Non-pigmented ciliary epithelial cell (primary cell): ENCODE results near the gene NHERF2.

Experiments used
- DNase-seq: peaks from one replicate; pipeline ENCODE4 v3.0.0-alpha.2; 2010; ENCODE audit warnings: low read depth

NHERF2 gene

GRCh38 chr16:2026461-2027023, at the start of gene NHERF2:
TSS of gene NHERF2 (plus strand) at chr16:2026902. CDS start at chr16:2027006, 104 bp downstream.
- DNase-seq = no peak

- no peak for DNase-seq
Measured at GRCh38 chr16:1976951-1977874, 49.5 kb upstream of the NHERF2 start.

- DNase-seq = no peak
Measured at GRCh38 chr16:1977875-1978268, 48.8 kb upstream of the NHERF2 start.

GRCh38 chr16:1978476-1979120, 48.1 kb upstream of the NHERF2 start:
- no peak for DNase-seq

DNA sequence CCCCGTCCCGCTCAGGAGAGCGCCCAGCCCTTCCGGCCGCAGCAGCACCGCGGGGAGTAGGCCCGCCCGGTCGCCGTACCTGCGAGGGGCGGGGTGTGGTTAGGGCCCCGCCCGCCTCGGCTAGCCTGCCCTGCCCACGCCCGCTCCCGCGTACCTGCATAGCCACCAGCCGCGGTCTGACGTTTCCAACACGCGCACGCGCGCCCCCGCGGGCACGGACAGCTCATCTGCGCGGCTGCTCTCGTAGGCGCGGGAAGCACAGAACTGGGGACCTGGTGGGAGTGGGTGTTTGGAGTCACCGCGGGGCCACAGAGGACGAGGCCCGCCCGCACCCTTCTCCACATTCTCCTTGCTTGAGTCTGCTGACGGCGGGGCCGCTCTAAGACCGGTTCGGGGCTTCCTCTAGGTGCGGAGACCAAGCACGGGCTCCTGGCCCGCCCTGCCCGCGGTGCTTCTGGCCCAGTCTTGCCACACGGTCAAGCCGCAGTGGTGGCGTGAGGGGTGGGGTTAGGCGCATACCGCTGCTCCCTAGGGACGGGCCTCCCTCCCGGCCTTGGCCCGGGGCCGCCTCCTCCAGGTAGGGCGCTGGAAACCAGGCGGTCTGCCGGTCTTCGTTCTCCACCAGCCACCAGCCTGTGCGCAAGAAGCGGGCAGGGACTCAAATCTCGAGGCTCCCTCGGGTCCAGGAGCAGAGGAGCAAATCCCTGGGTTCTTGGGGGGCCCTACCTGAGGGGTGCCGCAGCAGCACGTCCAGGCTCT, 47.3 kb upstream of the NHERF2 start:
- no peak for DNase-seq

- DNase-seq = no peak
Measured at GRCh38 chr16:1980030-1980769, 46.5 kb upstream of the NHERF2 start.

DNA sequence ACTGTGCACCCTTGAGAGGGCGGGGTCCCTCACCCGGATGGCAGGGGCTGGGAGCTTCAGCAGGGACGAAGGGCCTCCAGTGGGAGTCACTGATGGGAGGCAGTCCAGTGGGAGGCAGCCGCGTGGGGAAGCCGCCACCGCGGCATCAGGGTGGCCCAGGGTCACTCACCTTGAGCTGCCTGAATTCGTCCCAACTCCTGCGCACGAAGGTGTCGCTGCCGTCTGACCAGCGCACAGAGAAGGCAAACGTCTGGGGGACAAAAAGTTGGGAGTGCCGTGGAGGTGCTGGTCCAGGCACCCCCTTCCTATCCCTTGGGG, 46.0 kb upstream of the NHERF2 start:
- DNase-seq = no peak

DNA sequence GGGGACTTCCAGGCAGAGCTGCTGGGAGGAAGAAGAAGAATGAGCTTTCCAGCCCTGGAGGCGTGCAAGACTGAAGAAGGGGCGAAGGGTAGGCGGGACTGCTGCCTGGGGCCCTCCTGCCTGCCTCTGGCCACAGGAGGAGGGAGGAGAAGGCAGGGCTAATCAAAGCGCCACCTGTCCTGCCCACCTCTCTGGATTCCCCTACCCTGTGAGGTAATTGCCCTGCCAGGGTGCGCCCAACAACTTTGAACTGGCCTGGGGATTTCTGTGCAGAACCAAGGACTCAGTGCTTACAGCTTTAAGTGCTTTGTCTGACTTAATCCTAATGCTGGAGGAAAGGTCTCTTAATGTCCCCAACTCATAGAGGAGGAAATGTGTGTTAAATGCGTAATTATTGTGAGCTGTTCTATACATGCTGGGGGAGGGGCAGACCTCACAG, 45.3 kb upstream of the NHERF2 start, which contains the start of gene NOXO1:
TSS of gene NOXO1 (minus strand) at position 72 of the 439 bp plus-strand sequence. CDS start 290 bp downstream, outside the sequence.
- DNase-seq = no peak

DNA sequence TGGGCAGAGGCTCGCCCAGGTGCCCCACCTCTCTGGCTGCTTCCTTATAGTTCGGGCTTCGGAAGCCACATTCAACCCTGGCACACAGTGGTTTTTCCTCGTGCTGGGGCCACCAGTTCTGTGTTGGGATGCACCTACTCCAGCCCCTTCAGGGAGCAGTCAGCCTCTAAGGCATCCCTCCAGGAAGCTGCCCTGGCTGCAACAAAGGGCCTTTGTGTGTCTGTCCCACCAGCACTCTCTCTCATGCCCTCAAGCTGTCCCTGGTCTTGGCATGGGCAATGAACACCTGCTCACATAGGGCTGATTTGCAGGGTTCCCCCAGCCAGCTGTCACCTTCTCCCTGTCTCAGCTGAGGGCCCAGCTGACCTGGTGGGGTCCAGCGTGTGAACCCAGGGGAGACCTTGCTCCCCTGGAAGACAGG, 44.7 kb upstream of the NHERF2 start:
- no peak for DNase-seq

- no peak for DNase-seq
Measured at GRCh38 chr16:1982991-1983543, 43.6 kb upstream of the NHERF2 start.

- DNase-seq = peak; percentile 37
Measured at GRCh38 chr16:1983544-1984346, 43.0 kb upstream of the NHERF2 start, which contains the start of gene GFER. TSS of gene GFER (plus strand) at chr16:1984193. CDS start at chr16:1984219, 26 bp downstream.

GRCh38 chr16:1984347-1985225, 42.1 kb upstream of the NHERF2 start:
- no peak for DNase-seq

- DNase-seq = no peak
Measured at GRCh38 chr16:1985466-1986150, 41.1 kb upstream of the NHERF2 start.

DNA sequence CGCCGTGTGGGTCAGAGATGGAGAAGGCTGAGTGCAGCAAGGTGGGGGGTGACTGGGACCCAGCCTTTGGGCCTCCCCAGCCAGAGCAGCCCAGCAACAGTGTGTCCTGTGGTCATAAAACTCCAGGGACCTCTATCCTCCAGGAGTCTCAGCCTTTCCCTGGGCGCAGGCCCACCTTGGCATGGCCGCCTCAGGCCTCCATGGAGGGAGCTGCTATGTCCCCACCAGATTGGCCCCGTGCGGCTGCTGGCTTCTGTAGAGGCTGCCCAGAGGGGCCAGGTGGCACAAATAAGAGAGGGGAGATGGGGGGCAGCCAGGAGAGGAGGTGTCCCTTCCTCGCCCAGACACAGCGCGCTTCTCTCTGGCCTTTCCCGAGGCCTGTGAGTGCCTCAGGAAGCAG, 39.5 kb upstream of the NHERF2 start:
- no peak for DNase-seq

- DNase-seq = no peak
Measured at GRCh38 chr16:1989209-1990100, 37.2 kb upstream of the NHERF2 start, which contains the start of gene SYNGR3. TSS of gene SYNGR3 (plus strand) at chr16:1989970. CDS start at chr16:1990103, 133 bp downstream.

DNA sequence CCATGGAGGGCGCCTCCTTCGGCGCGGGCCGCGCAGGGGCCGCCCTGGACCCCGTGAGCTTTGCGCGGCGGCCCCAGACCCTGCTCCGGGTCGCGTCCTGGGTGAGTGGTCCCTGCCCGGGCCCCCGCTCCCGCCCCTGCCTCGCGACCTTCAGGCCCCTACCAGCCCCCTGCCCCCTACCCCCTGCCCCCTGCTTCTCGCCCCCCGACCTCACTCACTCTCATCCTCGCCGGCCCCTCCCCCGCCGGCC, 36.7 kb upstream of the NHERF2 start:
- DNase-seq = no peak

DNA sequence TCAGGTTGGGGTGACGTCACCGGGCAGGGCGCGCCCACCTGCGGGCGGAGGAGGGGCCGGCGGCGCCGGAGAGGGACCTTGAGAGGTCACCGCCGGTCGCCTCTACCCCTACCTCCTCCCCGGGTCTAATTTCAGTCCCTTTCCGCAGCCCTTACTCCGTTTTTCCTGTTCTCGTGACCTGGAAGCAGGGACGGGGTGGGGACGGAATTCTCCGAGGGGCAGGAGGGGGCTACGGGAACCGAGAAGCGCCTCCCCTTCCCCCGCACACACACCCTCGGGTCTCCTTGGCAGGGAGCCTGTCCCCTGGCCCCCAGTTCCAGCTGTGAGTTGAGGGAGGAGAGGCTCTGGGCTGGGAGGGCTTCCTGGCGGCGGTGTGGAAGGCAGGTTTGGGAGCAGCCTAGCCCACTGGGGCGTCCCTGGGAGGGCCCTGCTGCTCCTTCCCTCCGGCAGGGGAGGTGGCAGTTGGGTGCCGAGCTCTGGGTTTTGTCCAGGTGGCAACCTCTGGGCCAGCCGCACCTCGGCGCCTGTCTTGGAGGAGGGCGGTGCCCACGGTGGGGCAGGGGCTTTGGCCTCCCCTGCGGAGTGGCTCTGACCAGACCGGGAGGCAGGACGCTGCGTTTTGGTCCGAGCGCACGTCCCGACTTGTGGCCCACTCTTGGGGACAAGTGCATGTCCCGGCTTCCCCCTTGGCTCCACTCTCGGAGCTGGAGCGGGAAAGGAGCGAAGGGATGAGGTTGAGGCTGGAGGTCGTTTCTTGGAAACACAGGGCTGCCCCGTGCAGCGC, 36.2 kb upstream of the NHERF2 start:
- no peak for DNase-seq
